HG03575 (cell line): ENCODE results near the gene MACROD2.

Experiments used
- ATAC-seq: cut with Tn5 transposase; IDR thresholded peaks from one replicate; pipeline ENCODE4 v1.9.1; 2021; ENCODE audit not compliant: unreplicated experiment, insufficient number of reproducible peaks, low FRiP score; ENCODE audit errors: extremely low read depth

The MACROD2 gene

DNA sequence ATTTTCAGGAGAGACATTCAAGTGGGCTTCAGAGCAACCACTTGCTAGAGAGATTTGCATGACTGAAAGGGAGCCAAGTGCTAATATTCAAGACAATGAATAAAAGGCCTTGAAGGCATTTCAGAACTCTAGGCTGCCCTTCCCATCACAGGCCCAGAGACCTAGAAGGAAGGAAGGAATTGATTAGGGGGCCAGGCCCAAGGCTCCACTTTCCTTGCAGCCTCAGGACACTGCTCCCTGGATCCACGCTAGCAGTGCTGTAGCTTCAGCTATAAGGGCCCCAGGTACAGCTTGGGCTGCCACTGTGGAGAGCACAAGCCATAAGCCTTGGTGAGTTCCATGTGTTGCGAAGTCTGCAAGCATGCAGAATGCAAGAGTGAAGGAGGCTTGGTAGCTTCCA is 1074.0 kb downstream of the MACROD2 start:
- ATAC-seq, result no peak

GRCh38 chr20:15071085-15071808 is 1075.9 kb downstream of the MACROD2 start:
- no peak for ATAC-seq

GRCh38 chr20:15072316-15072715 is 1077.0 kb downstream of the MACROD2 start:
- no peak for ATAC-seq

- no peak for ATAC-seq
Observed at GRCh38 chr20:15075586-15075985, 1080.3 kb downstream of the MACROD2 start.

- no peak for ATAC-seq
Observed at GRCh38 chr20:15076785-15077184, 1081.5 kb downstream of the MACROD2 start.

GRCh38 chr20:15077733-15078250 is 1082.5 kb downstream of the MACROD2 start:
- no peak for ATAC-seq

- no peak for ATAC-seq
Observed at GRCh38 chr20:15079594-15080340, 1084.5 kb downstream of the MACROD2 start.

DNA sequence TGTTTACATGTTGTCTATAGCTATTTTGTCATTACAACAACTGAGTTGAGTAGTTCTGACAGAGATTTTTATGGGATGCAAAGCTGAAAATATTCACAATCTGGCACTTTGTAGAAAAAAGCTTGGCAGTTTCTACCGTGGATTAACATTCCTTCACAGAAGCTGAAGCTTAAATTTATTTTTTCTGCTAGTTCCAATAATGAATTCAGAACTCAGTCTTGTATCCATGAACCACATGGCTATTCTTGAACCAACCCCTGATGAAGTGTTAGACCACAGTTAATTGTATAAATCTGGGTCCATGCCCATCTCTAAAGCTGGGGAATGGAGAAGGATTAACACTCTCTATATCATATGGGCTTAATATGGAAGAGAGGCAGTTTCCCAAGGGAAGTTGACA is 1085.9 kb downstream of the MACROD2 start:
- no peak for ATAC-seq

DNA sequence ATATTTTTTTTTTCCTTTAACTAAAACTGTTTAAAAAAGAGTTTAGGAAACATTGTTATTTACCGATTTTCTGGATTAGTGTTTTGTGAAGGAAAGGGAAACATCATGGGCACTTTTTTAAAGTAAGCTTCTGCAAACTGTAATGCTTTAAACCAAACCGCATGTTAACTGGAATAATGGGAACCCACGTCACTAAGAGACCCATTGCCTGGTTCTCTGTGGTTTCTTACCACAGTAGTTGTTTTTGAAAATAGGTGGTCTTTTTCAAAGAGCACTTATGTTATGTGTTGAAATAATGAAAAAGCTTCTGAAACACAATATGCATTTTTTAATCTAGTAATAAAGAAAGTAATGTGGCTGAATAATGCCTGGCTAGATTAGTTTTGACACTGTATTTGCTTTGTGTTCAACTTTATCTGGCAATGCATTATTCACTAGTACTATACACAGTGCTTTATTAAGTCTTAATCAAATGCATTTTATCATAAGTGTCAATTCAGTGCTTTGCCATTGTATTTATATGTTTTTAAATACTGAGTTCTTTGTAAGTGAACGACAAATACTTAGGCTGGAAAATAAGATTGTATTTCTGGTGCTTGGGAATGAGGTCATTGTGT is 1096.2 kb downstream of the MACROD2 start:
- ATAC-seq, result no peak

GRCh38 chr20:15098351-15098750 is 1103.0 kb downstream of the MACROD2 start:
- no peak for ATAC-seq

- no peak for ATAC-seq
Observed at GRCh38 chr20:15099130-15099529, 1103.8 kb downstream of the MACROD2 start.

- ATAC-seq, result no peak
Observed at GRCh38 chr20:15100506-15101160, 1105.3 kb downstream of the MACROD2 start.

- no peak for ATAC-seq
Observed at GRCh38 chr20:15107931-15108330, 1112.6 kb downstream of the MACROD2 start.

DNA sequence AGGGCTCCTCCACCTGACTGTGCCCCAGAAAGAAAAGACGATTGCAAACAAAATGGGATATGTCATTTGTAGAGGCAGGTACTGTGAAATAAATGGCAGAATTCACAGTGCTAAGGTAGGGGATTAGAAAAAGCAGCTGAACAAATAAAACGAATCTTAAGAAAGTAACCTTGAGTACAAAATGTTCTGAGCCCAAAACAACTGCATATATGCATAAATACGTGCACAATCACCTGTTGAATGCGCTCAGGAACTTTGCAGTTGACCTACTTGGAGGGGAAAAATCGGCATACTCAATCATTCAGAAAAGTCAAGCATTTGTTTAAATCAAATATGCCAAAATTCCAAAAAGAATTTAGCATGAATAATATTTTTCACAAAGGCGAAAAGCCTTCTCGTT is 1114.2 kb downstream of the MACROD2 start:
- ATAC-seq, result no peak

GRCh38 chr20:15111654-15112053 is 1116.3 kb downstream of the MACROD2 start:
- no peak for ATAC-seq

DNA sequence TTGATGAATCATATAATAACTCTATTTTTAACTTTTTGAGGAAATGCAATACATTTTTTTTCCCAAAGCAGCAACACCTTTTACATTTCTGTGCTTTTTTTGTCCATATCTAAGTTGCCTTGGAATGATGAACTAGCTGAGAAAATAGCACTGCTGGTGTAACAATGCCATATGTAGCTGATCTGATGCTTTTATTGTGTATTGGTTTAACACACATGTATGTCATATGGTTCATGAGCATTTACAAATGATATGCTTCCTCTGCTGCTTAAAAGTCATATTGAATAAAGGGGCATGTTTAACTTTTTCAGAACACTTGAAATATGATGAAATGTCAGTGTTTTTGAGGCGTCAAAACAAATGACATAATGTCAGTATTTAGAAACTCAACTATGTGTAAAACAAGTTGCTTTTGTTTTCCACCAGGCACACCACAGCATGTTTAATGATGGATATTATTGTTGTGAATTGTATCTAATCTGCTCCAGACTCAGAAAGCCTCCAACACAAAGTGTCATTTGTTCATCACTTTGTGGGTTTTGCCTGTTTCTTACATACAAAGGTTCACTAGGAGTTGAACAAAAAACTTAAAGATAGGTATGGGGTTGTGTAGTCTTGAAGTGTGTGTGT is 1117.9 kb downstream of the MACROD2 start:
- no peak for ATAC-seq

GRCh38 chr20:15119852-15120487 is 1124.7 kb downstream of the MACROD2 start:
- ATAC-seq, result no peak

DNA sequence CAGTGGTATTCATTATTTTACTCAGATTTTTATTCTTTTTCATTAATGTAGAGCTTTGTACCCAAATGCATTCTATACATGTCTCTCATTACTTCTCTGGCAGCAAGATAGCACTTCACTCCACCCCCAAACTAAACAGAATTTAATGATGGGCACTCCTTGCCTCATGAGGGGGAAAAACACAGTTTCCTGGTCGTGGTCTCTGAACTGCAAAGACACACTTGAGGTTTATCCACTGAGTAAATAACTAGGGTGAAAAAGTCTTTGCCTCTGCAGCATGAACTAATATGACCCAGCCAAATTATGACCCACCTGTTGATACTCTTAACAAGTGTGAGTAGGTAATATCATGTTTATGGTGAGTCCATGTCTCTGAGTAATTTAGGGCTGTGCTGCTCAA is 1127.3 kb downstream of the MACROD2 start:
- ATAC-seq, result no peak

- ATAC-seq, result no peak
Observed at GRCh38 chr20:15131176-15131575, 1135.9 kb downstream of the MACROD2 start.
